PC-9 (cell line): ENCODE measurements around the gene SBNO1.

ENCODE experiments used
- CTCF ChIP-seq: fragments of 200-600 bp; sonication (generic); conservative IDR thresholded peaks from 2 replicates; pipeline ENCODE4 v1.6.1; 2017; ENCODE audit warnings: mixed run types, antibody characterized with exemption, mild to moderate bottlenecking, moderate library complexity
- EZH2 ChIP-seq: fragments of 200-600 bp; sonication (generic); IDR thresholded peaks from 2 replicates; pipeline ENCODE4 v1.8.0; 2017; ENCODE audit warnings: antibody characterized with exemption, low read depth

- TF ChIP-seq CTCF: no peak
- no peak for TF ChIP-seq EZH2
These were observed 28.1 kb downstream of the SBNO1 start for GRCh38 chr12:123336530-123336929.
